ENCODE data around the gene NFE2. TPM values are rescaled to one million over a fixed set of nuclear protein-coding genes. Genes with fewer than 3 reads are reported as not detected.
A peak's percentile ranks its signal among the peaks of the same experiment; 100 is the strongest.

The NFE2 gene
- total RNA-seq, 6 experiments from 2014 or later, result 0.46 to 2.8 (median 0.99) TPM

GRCh38 chr12:54253240-54253639, 47.6 kb downstream of the NFE2 start:
- WGBS (ENCODE audit: insufficient coverage, low coverage, low lambda C conversion rate, missing lambda C conversion rate), result 86% methylated on average over 2 of the region's 4 CpGs
- DNase-seq (no peak), ATAC-seq (no peak)
- H3K36me3 ChIP-seq, result peaks cover 0 to 21% (median 6%) of the 10 kb centered on the region in 4 donors
- no peaks in the 10 kb centered on the region for H3K9me3 ChIP-seq
- H3K4me1 ChIP-seq, result no peaks in the 10 kb centered on the region
- no peak for TF ChIP-seq POLR2A (IDR thresholded peaks at IDR 0.05)
- TF ChIP-seq, protein P1, sequence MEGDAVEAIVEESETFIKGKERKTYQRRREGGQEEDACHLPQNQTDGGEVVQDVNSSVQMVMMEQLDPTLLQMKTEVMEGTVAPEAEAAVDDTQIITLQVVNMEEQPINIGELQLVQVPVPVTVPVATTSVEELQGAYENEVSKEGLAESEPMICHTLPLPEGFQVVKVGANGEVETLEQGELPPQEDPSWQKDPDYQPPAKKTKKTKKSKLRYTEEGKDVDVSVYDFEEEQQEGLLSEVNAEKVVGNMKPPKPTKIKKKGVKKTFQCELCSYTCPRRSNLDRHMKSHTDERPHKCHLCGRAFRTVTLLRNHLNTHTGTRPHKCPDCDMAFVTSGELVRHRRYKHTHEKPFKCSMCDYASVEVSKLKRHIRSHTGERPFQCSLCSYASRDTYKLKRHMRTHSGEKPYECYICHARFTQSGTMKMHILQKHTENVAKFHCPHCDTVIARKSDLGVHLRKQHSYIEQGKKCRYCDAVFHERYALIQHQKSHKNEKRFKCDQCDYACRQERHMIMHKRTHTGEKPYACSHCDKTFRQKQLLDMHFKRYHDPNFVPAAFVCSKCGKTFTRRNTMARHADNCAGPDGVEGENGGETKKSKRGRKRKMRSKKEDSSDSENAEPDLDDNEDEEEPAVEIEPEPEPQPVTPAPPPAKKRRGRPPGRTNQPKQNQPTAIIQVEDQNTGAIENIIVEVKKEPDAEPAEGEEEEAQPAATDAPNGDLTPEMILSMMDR (IDR thresholded peaks at IDR 0.05), result no peak
- H3K27ac ChIP-seq, result no peak overlapping the region
- H3K4me3 ChIP-seq, result no peak overlapping the region
- intact Hi-C loops (cut with DNase I), result loop anchor here in 1 of 2 donors (10.0 kb wide), 1 partner anchor 112 kb away; the partner anchor contains the start of gene GPR84
- no peaks in the 10 kb centered on the region for H3K27me3 ChIP-seq

DNA sequence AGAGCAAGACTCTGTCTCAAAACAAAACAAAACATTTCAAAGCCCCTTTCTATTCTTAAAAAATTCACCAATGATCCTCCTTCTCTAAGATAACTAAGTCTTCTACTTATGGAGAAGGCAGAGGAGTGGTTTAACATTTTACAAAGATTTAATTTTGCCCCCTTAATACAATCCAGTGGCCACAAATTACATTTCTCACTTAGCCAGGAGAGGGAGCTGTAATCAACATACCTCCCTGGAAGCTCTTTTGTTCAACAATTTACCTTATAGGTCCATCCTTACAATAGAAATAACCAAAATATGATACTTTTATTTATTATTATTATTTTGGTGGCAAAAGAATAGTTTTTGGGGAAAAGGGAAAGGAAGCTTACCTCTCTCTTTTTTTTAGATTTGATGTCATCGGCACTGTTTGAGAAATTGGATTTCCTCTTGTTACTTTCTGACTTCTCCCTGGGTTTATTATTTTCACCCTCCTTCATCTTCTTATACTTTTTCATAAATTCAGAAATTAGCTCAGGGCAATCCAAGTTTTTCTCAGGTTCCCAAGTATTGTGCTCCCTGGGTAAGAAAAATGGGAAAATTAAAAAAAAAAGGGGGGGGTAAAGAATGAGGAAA, 49.0 kb downstream of the NFE2 start:
- DNase-seq (no peak), ATAC-seq (peak; percentile 67 to 81 (median 72))
- intact Hi-C loops (cut with DNase I), result loop anchor here in 1 of 2 donors (10.0 kb wide), 1 partner anchor 113 kb away; the partner anchor contains the start of gene GPR84
- H3K4me3 ChIP-seq, result no peak overlapping the region
- peaks cover 0 to 17% (median 4%) of the 10 kb centered on the region in 4 donors for H3K36me3 ChIP-seq
- H3K27me3 ChIP-seq, result no peaks in the 10 kb centered on the region
- no peak overlapping the region for H3K27ac ChIP-seq
- H3K9me3 ChIP-seq, result no peaks in the 10 kb centered on the region
- H3K4me1 ChIP-seq, result no peaks in the 10 kb centered on the region
- TF ChIP-seq, protein P1 (IDR thresholded peaks at IDR 0.05), result peak; percentile 57 to 67 (median 62)
- TF ChIP-seq POLR2A (IDR thresholded peaks at IDR 0.05), result no peak
- WGBS (ENCODE audit: insufficient coverage, low coverage, low lambda C conversion rate, missing lambda C conversion rate), result 75% methylated on average over 1 of the region's 1 CpG

DNA sequence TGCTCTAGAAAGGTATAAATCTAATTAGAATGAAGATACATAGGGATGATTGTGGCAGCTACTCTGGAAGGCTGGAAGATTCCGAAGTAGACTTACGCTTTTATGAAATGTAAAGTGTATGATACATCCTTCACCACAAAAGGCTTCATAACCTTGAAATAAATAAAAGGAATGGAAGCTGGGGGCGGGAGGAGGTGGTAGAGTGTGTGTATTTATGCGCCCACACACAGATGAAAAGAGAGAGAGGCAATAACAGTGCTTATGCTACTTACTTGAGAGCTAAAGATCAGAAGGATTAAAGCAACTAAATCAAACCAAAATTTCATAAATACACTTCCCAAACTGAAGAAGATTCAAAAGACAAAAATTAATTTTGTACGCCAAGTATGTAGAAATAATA, 51.3 kb downstream of the NFE2 start:
- DNase-seq (no peak), ATAC-seq (no peak)
- WGBS (ENCODE audit: insufficient coverage, low coverage, low lambda C conversion rate, missing lambda C conversion rate), result 94% methylated on average over 5 of the region's 5 CpGs
- Histone ChIP-seq H3K27me3 (no peaks in the 10 kb centered on the region), H3K4me3 (no peak overlapping the region), H3K9me3 (no peaks in the 10 kb centered on the region), H3K36me3 (peaks cover 0 to 13% (median 3%) of the 10 kb centered on the region in 4 donors), H3K4me1 (no peaks in the 10 kb centered on the region), H3K27ac (no peak overlapping the region)
- TF ChIP-seq, protein P1 (IDR thresholded peaks at IDR 0.05), result no peak
- no peak for TF ChIP-seq POLR2A (IDR thresholded peaks at IDR 0.05)
- intact Hi-C loops (cut with DNase I), result no loop called here

GRCh38 chr12:54246011-54246641, 54.7 kb downstream of the NFE2 start:
- WGBS (ENCODE audit: insufficient coverage, low coverage, low lambda C conversion rate, missing lambda C conversion rate), result 97% methylated on average over 4 of the region's 6 CpGs
- DNase-seq, result no peak
- Histone ChIP-seq H3K36me3 (peaks cover 0 to 23% (median 9%) of the 10 kb centered on the region in 4 donors), H3K9me3 (no peaks in the 10 kb centered on the region), H3K27ac (no peak overlapping the region), H3K27me3 (no peaks in the 10 kb centered on the region), H3K4me3 (no peak overlapping the region), H3K4me1 (no peaks in the 10 kb centered on the region)
- intact Hi-C loops (cut with DNase I), result no loop called here
- no peak for TF ChIP-seq POLR2A (IDR thresholded peaks at IDR 0.05)
- TF ChIP-seq, protein P1 (IDR thresholded peaks at IDR 0.05), result no peak
- ATAC-seq, result no peak

MicroRNA genes within 50 kb of the gene (microRNA counts, 767-probe panel; counts per million panel counts)
- microRNA hsa-miR-148b-3p, result 10,775 counts per million, percentile 59 among the panel's probes with 10 or more counts

Small RNAs within 50 kb of the gene (microRNA-seq; reads per million reads assigned to microRNA genes)
- 349 to 394 reads per million in 2 donors for gene MIR148B

Small RNAs within 50 kb of the gene (small RNA-seq; reads per million reads assigned to genes)
- 75.8 to 121 reads per million in 2 experiments for gene MIR148B
- gene RN7SL390P, result 0 to 0.65 reads per million in 2 experiments
- 0 reads per million in 2 experiments for gene RN7SL744P
- gene RNU6-950P, result 0 reads per million in 2 experiments

Other genes starting within 250 kb of the NFE2 start
- gene HOXC4, start 247.2 kb downstream of the NFE2 start, total RNA-seq, result under 1 TPM in 1 of 6 experiments, not detected in 5; 0.13 TPM
- gene SMUG1, start 112.0 kb downstream of the NFE2 start, total RNA-seq, result 10 to 100 TPM; 14.1 to 25.5 (median 22.4) TPM
- 10 to 100 TPM; 14.4 to 23.7 (median 20.1) TPM for gene CBX5, start 20.9 kb downstream of the NFE2 start, total RNA-seq
- 100 to 1,000 TPM in 5 of 6 experiments, 10 to 100 TPM in 1; 87.3 to 211 (median 161) TPM for gene HNRNPA1, start 20.3 kb downstream of the NFE2 start, total RNA-seq
- gene COPZ1, start 24.1 kb upstream of the NFE2 start, total RNA-seq, result 10 to 100 TPM; 67.3 to 89.2 (median 74.9) TPM
- gene GPR84, start 63.5 kb upstream of the NFE2 start, total RNA-seq, result under 1 TPM in 1 of 6 experiments, not detected in 5; 0.35 TPM
- 1 to 10 TPM; 2.4 to 9.3 (median 3.7) TPM for gene ZNF385A, start 83.7 kb upstream of the NFE2 start, total RNA-seq
- 10 to 100 TPM; 31.2 to 75.6 (median 35.5) TPM for gene ITGA5, start 118.3 kb upstream of the NFE2 start, total RNA-seq
- gene GTSF1, start 172.6 kb upstream of the NFE2 start, total RNA-seq, result under 1 TPM in 1 of 6 experiments, not detected in 5; 0.51 TPM
- gene NCKAP1L, start 196.7 kb upstream of the NFE2 start, total RNA-seq, result 10 to 100 TPM in 1 of 6 experiments, 1 to 10 TPM in 5; 6.3 to 17.5 (median 7.8) TPM
- 1 to 10 TPM in 3 of 6 experiments, under 1 TPM in 3; 0.67 to 1.7 (median 1.0) TPM for gene PDE1B, start 248.6 kb upstream of the NFE2 start, total RNA-seq